GM12801 (cell line): ENCODE measurements around the gene CLDN34.

Experiments used
- CTCF ChIP-seq: IDR thresholded peaks from one replicate; pipeline ENCODE4 v1.5.1; 2011; ENCODE audit warnings: control low read depth; ENCODE audit not compliant: insufficient read length; ENCODE audit errors: extremely low read depth

The CLDN34 gene

GRCh38 chrX:9966775-9967408 is at the start of gene CLDN34:
Gene CLDN34, plus strand, starts transcription at chrX:9967358. Its CDS starts 0 bp downstream, at chrX:9967358.
- no peak for TF ChIP-seq CTCF

- no peak for TF ChIP-seq CTCF
These were observed 49.3 kb upstream of the CLDN34 start for GRCh38 chrX:9917861-9918260.

- no peak for TF ChIP-seq CTCF
These were observed 47.5 kb upstream of the CLDN34 start for GRCh38 chrX:9919632-9920172.

GRCh38 chrX:9921407-9921806 is 45.8 kb upstream of the CLDN34 start:
- TF ChIP-seq CTCF: no peak

- TF ChIP-seq CTCF: no peak
These were observed 43.8 kb upstream of the CLDN34 start for GRCh38 chrX:9923357-9923756.

- TF ChIP-seq CTCF: no peak
These were observed 41.2 kb upstream of the CLDN34 start for GRCh38 chrX:9926002-9926401.

GRCh38 chrX:9927698-9928482 is 39.3 kb upstream of the CLDN34 start:
- TF ChIP-seq CTCF: no peak
